GM21367 (cell line): ENCODE results near the gene GRIP2.

Source experiments
- ATAC-seq: cut with Tn5 transposase; IDR thresholded peaks from one replicate; pipeline ENCODE4 v1.9.1; 2021; ENCODE audit not compliant: unreplicated experiment

GRIP2 gene

GRCh38 chr3:14456794-14457193 lies 83.3 kb downstream of the GRIP2 start:
- no peak for ATAC-seq

GRCh38 chr3:14455571-14456317 lies 84.4 kb downstream of the GRIP2 start:
- ATAC-seq = no peak

GRCh38 chr3:14454639-14455310 lies 85.4 kb downstream of the GRIP2 start:
- ATAC-seq = no peak

GRCh38 chr3:14453876-14454638 lies 86.1 kb downstream of the GRIP2 start:
- ATAC-seq = no peak

- ATAC-seq = no peak
These were observed 87.1 kb downstream of the GRIP2 start for GRCh38 chr3:14452740-14453710.

- no peak for ATAC-seq
These were observed 88.0 kb downstream of the GRIP2 start for GRCh38 chr3:14451844-14452739.

- ATAC-seq = no peak
These were observed 89.1 kb downstream of the GRIP2 start for GRCh38 chr3:14450922-14451606.

- no peak for ATAC-seq
These were observed 89.6 kb downstream of the GRIP2 start for GRCh38 chr3:14450506-14450905.

- ATAC-seq = no peak
These were observed 91.1 kb downstream of the GRIP2 start for GRCh38 chr3:14448756-14449727.

- no peak for ATAC-seq
These were observed 92.1 kb downstream of the GRIP2 start for GRCh38 chr3:14448063-14448462.

GRCh38 chr3:14446988-14447570 lies 93.1 kb downstream of the GRIP2 start:
- no peak for ATAC-seq

GRCh38 chr3:14445773-14446172 lies 94.4 kb downstream of the GRIP2 start:
- no peak for ATAC-seq

- ATAC-seq = no peak
These were observed 95.8 kb downstream of the GRIP2 start for GRCh38 chr3:14444380-14444779.

- no peak for ATAC-seq
These were observed 98.2 kb downstream of the GRIP2 start for GRCh38 chr3:14441920-14442300.

- ATAC-seq = no peak
These were observed 98.8 kb downstream of the GRIP2 start for GRCh38 chr3:14441240-14441919.

GRCh38 chr3:14440531-14441239 lies 99.5 kb downstream of the GRIP2 start:
- ATAC-seq = no peak

- ATAC-seq = no peak
These were observed 100.0 kb downstream of the GRIP2 start for GRCh38 chr3:14440168-14440518.
